ENCODE measurements around the gene TNNT3. TPM values are rescaled to one million over a fixed set of nuclear protein-coding genes. Genes with fewer than 3 reads are reported as not detected.

TNNT3 gene
- polyA plus RNA-seq, 3 donors: 2.2 to 50.0 (median 12.7) TPM

DNA sequence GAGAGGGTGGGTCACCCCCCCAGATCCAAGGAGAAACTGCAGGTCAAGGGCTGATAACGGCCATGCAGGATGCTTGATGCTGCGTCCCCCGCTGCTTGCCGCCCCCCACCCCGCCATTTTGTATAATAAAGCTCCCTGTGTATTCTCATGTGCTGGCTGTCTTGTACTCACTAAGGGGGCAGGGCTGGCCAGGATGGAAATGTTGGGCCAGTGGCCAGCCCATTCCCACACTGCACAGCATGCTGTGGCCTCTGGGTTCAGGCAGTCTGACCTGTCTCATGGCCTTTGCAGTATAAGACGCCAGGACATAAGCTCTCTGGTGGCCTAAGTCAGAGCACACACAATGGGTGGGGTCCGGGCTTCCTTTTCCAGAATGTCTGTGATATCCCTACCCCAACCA lies 27.4 kb upstream of the TNNT3 start:
- WGBS, 3 donors: 68 to 95% (median 71%) methylated on average over 7 of the region's 7 CpGs

DNA sequence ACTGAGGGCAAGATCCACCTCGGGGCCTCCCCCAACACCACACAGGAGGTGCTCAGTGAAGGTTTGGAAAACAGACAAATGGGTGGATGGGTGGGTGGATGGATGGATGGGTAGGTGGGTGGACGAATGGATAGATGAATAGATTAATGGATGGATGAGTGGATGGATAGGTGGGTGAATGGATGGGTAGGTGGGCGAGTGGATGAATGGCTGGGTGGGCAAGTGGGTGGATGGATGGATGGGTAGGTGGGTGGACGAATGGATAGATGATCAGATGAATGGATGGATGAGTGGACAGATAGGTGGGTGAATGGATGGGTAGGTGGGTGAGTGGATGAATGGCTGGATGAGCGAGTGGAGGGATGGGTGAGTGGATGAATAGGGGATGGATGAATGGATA lies 26.9 kb upstream of the TNNT3 start:
- 68 to 86% (median 81%) methylated on average over 5 of the region's 5 CpGs for WGBS, 3 donors
- H3K27ac ChIP-seq (ENCODE audit: low read depth, low read length): no peak overlapping the region

More for the DNA sequence above, 27.4 kb upstream of the TNNT3 start:
- no peak overlapping the region for H3K27ac ChIP-seq (ENCODE audit: low read depth, low read length)

DNA sequence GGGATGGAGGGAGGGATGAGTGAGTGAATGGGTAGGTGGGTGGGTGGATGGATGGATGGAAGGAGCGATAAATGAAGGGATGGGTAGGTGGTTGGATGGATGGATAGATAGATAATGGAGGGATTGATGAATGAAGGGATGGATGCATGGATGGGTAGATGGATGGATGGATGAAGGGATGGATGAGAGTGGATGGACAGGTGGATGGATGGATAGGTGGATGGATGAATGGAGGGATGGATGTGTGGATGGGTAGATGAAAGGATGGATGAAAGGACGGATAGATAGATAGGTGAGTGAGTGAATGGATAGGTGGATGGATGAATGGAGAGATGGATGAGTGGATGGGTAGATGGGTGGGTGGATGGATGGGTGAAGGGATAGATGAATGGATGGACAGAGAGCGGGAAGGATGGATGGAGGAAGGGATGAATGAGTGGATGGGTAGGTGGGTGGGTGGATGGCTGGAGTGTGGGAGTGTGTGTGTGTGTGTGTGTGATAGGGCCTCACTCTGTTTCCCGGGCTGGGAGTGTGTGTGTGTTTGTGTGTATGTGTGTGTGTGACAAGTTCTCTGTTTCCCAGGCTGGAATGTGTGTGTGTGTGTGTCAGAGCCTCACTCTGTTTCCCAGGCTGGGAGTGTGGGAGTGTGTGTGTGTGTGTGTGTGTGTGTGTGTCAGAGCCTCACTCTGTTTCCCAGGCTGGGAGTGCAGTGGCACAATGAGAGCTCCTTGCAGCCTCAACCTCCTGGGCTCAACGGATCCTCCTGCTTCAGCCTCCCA lies 25.7 kb upstream of the TNNT3 start:
- no peak overlapping the region for H3K27ac ChIP-seq (ENCODE audit: low read depth, low read length)
- 77 to 89% (median 85%) methylated on average over 5 of the region's 5 CpGs for WGBS, 3 donors

DNA sequence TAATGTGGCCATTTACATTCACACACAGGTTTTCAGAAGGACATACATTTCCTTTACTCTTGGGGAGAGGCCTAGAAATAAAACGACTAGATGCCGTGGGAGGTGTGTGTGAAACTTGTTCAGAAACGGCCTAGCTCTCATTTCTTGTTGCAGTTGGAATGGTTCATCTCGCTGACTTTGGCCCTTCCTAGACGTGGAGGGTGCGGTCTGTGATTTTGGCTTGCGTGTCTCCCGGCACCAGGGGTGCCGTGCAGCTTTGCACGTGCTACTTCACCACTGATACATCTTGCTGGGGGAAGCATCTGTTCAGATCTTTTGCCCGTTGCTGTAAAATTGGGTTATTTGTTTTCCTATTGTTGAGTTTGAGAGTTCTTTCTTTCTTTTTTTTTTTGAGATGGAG lies 24.7 kb upstream of the TNNT3 start:
- H3K27ac ChIP-seq (ENCODE audit: low read depth, low read length): no peak overlapping the region
- 82 to 90% (median 90%) methylated on average over 11 of the region's 11 CpGs for WGBS, 3 donors

DNA sequence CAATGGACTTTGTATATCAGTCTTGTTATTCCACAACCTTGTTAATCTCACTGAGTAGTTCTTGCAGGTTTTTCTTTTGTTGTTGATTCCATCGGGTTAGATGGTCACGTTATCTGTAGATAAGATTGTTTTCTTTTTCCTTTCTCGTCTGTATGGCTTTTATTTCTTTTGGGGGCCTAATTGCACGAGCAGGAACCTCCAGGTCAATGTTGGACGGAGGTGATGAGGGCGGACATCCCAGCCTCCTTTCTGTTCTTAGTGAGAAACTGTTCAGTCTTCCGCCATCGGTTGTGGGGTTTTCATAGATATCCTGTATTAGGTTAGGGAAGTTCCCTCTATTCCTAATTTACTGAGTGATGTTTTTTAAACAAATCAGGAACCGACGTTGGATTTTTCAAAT lies 23.0 kb upstream of the TNNT3 start:
- H3K27ac ChIP-seq (ENCODE audit: low read depth, low read length): no peak overlapping the region
- WGBS, 3 donors: 56 to 67% (median 58%) methylated on average over 10 of the region's 10 CpGs

DNA sequence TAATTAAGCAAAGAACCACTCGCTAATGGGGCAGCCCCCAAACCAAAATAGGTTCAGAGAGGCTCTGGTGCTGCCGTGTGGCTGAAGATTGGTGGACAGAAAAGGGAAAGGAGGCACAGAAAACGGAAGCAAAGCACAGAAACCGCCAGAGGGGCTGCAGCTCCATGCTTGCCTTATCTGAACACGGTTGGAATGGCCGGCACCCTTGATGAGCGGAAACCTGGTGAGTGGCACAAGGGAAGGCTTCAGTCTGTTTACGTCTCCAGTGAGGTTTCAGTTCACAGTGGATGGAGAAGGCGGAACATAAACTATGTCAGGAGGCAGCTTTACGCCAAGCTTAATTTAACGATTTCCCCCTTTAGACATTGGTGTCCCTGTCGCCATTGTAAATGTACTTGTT lies 22.6 kb upstream of the TNNT3 start:
- H3K27ac ChIP-seq (ENCODE audit: low read depth, low read length): no peak overlapping the region
- 53 to 87% (median 66%) methylated on average over 12 of the region's 12 CpGs for WGBS, 3 donors

DNA sequence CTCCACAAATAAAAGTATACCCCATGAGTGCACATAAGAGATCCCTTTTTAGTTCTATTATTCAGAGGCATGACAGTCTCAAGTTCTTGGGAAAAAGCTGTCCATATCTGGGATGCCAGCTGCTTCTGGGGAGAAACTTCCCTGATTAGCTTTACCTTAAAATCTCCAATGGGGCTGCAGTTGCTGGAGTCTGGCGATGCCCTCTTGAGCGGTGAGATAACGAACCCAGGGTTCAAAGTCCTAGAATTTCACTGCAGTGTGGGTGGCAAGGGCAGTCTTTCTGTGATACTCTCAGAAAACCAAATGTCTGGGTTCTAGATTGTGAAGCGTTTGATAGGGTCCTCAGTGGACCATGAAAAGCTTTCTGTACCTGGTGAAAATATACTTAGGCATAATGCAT lies 20.4 kb upstream of the TNNT3 start:
- H3K27ac ChIP-seq (ENCODE audit: low read depth, low read length): no peak overlapping the region
- WGBS, 3 donors: 43 to 96% (median 93%) methylated on average over 4 of the region's 4 CpGs

DNA sequence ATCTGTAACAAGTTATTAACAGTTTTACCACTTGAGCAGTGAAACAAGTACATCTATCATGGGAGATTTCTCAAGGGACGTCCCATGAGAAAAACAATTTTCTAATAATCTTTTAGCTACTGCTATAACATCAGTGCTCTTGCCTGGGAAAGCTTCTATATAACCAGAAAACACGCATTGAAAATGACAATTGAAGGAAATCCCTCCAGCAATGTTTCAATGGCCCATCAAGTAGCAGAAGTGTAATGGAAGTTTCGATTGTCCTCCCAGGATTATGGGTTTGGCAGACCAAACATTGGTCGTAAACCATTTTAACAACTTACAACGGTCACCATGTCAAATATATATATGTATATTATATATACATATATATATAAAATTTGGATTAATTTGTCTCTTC lies 19.8 kb upstream of the TNNT3 start:
- 73 to 88% (median 78%) methylated on average over 5 of the region's 5 CpGs for WGBS, 3 donors
- no peak overlapping the region for H3K27ac ChIP-seq (ENCODE audit: low read depth, low read length)

DNA sequence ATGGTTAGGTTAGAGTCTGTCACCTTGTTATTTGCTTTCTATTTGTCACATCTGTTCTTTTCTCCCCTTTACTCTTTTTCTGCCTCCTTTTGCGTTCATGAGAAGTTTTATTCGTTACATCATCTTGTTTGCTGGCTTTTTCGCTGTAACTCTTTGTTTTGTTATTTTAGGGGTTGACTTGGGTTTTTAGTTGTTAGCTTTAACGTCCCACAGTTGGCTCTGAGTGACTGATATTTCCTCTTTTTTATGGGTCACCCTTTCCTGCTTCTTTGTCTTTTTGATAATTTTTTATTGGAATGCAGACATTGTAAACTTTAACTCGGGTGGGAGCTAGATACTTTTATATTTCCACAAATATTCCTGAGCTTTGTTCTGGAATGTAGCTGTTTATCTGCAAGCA lies 13.3 kb upstream of the TNNT3 start:
- 7 to 53% (median 14%) methylated on average over 5 of the region's 5 CpGs for WGBS, 3 donors
- H3K27ac ChIP-seq (ENCODE audit: low read depth, low read length): no peak overlapping the region

DNA sequence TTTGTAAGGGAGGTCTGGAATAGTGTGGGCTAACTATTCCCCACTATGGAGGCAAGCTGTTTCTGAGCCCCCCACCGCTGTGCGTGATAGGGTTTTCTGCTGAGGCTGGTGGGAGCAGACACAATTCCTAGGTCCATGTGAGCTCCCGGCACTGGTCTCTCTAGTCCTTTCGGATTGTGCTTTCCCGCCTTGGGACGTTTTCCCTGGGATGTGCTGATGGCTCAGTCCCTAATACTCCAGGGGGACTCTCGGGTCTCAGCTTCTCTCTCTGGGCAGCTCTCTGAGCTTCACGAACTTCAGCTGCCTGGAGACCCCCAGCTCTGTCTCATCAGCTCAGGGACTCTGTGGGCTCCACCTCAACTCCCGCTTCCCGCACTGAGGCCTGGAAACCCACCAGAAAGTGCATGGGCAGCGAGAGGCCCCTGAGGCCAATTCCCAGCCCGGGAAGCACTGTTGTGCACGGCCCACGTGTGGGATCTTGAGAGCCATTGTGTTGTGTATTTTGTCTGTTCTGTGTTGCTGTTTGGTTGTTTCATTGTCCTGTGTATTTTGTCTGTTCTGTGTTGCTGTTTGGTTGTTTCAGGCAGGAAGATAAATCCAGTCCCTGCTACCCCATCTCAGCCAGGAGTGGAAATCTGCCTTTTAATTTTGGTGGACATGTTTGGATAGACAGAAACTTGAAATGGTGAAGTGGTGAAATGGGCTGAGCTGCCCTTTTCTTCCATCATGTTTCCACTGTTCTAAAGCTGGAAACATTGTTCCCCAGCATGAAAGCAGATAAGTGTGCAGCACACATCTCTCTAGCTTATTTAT lies 12.7 kb upstream of the TNNT3 start:
- no peak overlapping the region for H3K27ac ChIP-seq (ENCODE audit: low read depth, low read length)
- 57 to 76% (median 60%) methylated on average over 14 of the region's 14 CpGs for WGBS, 3 donors

DNA sequence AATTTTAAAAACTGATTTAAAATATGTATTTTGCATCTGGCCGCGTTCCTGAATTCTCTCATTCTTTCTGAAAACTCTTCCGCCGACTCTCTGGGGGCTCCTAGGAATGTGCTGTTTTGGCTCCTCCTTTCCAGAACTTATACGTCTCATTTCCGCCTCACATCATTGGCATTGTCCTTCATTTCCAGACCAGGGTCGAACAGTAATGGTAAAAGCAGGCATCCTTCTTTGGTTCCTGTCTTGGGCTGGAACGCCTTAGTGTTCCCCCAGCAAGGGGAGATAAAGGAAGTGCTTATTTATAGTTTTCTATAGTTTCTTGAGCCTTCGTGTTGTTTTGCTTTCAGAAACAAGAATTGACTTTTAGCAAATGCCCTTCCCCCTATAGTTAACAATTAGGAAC lies 10.9 kb upstream of the TNNT3 start:
- no peak overlapping the region for H3K27ac ChIP-seq (ENCODE audit: low read depth, low read length)
- 28 to 36% (median 30%) methylated on average over 9 of the region's 9 CpGs for WGBS, 3 donors

DNA sequence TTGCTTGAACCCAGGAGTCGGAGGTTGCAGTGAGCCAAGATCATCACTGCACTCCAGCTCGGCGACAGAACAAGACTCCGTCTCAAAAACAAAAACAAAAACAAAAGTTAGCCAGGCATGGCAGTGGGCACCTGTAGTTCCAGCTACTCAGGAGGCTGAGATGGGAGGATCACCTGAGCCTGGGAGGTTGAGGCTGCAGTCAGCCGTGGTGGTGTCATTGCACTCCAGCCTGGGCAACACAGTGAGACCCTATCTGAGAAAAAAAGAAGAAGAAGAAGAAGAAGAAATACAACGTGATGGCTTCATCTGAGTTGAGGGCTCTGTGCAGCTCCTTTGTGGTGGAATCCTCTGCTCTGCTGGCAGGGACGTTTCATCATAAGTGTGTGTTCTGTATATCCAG lies 10.0 kb upstream of the TNNT3 start:
- 87 to 92% (median 88%) methylated on average over 7 of the region's 7 CpGs for WGBS, 3 donors
- H3K27ac ChIP-seq (ENCODE audit: low read depth, low read length): no peak overlapping the region

DNA sequence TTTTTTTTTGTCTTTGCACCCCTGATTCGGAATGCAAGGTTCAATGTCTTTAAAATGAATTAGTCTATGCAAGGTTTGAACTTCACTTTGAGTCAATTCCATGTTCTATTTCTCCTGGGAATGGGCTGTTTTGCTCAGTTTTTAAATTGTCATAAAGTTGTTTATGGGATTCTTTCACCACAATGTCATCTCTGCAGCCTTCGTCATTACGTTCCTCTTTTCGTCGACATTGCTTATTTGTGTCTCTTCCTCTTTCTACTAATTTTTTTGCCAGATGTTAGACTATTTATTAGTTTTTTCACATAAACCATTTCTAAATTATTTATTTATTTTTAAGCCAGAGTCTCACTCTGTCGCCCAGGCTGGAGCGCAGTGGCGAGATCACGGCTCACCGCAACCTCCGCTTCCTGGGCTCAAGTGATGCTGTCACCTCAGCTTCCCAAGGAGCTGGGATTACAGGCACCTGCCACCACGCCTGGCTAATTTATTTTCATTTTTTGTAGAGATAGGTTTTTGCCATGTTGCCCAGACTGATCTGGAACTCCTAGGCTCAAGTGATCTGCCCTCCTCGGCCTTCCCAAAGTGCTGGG lies 7.1 kb upstream of the TNNT3 start:
- whole genome bisulfite sequencing, 3 donors: 57 to 89% (median 61%) methylated on average over 13 of the region's 13 CpGs
- H3K27ac ChIP-seq (ENCODE audit: low read depth, low read length): no peak overlapping the region

DNA sequence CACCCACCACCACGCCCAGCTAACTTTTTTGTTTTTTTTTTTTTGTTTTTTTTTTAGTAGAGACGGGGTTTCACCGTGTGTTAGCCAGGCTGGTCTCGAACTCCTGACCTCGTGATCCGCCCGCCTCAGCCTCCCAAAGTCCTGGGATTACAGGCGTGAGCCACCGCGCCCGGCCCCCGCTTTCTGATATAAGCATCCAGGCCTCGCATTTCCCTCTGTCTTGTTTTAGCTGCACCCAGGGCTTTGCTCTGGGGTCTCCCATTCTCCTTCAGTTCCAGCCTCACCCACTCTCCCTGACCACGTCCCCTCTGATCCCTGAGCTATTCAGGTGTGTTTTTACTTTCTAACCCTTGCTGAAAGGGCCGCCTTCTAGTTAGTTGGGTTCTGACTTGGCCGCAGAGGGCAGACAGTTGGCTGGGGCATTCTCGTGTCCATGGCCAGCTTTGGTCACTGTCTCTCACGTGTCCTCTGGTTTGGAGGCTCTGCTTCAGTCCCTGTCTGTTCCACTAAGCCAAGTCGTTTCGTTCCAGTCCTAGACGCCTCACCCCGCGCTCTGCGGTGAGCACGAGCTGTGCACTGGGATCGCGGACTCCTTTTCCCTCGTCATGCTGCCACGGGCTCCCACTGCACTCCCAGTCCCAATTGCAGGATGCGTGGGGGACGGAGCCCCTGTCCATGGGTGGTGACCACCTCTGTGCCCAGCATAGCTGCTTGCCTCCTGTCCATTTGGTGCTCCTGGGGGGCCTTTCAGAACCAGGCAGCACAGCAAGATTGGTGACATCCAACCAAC lies 6.0 kb upstream of the TNNT3 start:
- no peak overlapping the region for H3K27ac ChIP-seq (ENCODE audit: low read depth, low read length)
- 92 to 94% (median 93%) methylated on average over 25 to 31 of the region's 31 CpGs for WGBS, 3 donors

DNA sequence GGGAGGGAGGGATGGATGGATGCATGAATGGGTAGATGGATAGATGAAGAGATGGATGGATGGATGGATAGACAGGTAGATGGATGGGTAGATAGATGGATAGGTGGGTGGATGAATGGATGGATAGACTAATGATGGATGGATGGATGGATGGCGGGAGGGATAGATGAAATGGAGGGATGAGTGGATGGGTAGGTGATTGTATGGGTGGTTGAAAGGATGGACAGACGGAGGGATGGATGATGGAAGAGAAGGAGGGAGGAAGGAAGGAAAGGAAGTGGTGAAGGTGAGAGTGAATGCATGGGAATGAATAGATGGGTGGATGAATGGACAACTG lies 3.7 kb upstream of the TNNT3 start:
- WGBS, 3 donors: 94 to 100% (median 94%) methylated on average over 2 of the region's 2 CpGs
- no peak overlapping the region for H3K27ac ChIP-seq (ENCODE audit: low read depth, low read length)

DNA sequence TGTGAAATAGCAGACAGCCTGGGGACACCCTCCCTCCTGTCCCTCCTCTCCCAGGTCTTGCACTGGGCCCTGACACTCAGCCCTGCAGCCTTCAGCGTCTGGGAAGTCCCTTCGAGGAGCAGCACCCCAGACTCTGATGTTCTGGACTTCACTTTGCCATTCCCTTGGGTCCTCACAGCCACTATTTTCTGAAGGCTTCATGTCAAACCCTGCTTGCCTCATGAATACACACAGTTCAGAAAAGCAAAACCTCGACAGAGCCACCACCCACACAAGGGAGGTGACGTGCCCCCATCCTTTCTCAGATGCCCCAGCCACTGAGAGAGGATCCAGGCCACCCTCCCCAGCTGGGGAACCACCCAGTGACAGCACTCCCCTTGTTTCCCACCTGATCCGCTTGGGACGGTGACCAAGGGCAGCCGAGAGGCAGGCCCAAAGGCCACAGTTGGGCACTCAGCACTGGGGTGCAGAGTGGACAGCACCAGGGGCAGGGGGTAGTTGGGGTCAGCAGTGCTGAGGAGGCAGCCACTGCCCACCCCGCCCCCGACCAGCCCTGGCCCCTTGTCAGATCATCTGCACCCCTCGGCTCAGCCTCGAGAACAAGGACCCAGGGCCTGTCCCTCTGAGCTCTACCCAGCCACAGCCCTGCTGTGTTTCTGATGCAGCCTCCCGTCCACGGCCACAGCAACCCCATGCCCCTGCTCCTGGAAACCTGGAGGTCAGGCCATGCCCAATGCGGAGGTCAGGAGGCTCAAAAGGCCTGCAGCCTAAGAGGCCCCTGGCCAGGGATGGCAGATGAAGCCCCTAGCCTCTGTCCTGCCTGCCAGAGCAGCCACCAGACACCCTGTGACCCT lies 3.1 kb upstream of the TNNT3 start:
- WGBS, 3 donors: 73 to 86% (median 81%) methylated on average over 14 of the region's 14 CpGs
- no peak overlapping the region for H3K27ac ChIP-seq (ENCODE audit: low read depth, low read length)

DNA sequence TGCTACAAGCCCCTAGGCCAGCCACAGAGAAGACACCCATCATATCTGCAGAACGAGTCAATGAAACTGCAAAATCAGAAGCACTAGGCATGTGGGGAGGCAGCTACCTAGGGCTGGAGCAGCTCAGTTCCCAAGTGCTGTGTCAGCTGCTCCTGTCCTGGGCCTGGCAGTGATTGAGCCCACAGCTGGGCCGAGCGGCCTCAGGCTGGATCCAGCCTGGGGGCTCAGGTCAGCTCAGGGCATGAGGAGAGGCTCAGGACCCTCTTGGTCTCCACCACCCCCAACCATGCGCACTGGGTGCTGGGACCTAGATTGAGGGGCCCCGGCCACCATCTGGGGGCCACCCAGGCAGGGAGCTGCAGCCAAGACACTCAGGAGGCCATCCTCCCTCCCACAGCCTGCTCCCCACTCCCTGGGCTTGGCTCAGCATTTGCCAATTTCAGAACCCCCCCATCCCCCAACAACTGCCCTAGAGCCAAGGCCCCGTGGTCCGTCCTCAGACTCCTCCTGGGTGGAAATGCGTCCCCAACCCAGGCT lies 2.4 kb upstream of the TNNT3 start:
- H3K27ac ChIP-seq (ENCODE audit: low read depth, low read length): no peak overlapping the region
- WGBS, 3 donors: 60 to 61% (median 60%) methylated on average over 8 of the region's 8 CpGs

Measured in adipose tissue (tissue), 3 donors.